ENCODE results near the gene RGS19. TPM values are rescaled to one million over a fixed set of nuclear protein-coding genes. Genes with fewer than 3 reads are reported as not detected.
"Not testable (repeated sequence)": the region's sequence is repeated elsewhere in the genome, so short reads cannot be mapped to it uniquely, and the experiment has no call there.

Gene RGS19, protein sequence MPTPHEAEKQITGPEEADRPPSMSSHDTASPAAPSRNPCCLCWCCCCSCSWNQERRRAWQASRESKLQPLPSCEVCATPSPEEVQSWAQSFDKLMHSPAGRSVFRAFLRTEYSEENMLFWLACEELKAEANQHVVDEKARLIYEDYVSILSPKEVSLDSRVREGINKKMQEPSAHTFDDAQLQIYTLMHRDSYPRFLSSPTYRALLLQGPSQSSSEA
- total RNA-seq = 100 to 1,000 TPM in 1 of 2 experiments, 10 to 100 TPM in 1; 84.5 to 119 TPM

DNA sequence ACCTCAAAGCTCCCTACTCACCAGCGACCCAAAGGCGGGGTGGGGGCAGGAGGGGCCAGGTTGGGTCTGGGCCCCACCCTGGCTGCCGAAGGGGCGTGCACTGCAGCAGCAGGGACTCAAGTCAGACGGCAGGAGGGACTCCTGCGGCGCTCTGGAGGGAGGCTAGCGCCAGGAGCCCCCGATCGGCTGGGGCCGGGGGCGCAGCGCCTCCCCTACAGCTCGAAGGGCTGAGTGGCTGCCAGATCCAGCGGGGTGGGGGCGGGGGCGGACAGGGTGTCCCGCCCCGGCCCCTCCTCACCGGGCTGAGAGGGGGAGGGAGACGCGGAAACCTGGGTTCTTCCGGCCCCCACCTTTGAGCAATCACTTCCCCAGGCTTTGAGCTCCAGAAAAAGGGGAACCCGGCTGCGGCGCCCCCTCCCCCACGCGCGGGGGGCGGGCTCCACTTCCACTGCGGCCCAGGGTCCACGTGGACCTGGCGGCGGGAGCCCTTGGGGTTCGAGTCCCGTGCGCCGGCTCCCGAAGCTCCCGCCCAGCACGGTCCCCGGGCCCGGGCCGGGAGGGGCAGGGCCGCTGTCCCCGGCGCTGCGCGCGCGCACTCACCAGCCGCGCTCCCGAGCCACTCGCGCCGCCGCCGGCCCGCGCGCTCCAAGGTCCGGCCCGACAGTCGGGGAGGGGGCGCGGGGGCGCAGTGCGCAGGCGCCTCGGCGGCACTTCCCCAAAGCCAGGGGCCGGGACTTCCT, at the start of gene RGS19:
Gene RGS19, minus strand, starts transcription at position 246 of the 740 bp plus-strand sequence. CDS start 2,632 bp downstream, outside the sequence.
- Mint-ChIP-seq H3K4me3 (peak within 1 kb of the TSS; percentile 87), H3K9me3 (ENCODE audit: low read depth) (no peaks in the 10 kb centered on the region), H3K4me1 (peaks cover 40% of the 10 kb centered on the region), H3K36me3 (peaks cover 17% of the 10 kb centered on the region), H3K27me3 (peaks cover 12% of the 10 kb centered on the region), H3K27ac (peak within 1 kb of the TSS; percentile 88)
- DNase-seq (peak; percentile 85), ATAC-seq (peak; percentile 52)
- CTCF ChIA-PET = interaction anchor here (1.0 to 8.4 kb wide), 9 partner anchors 12 to 542 kb away, joined by 5 to 110 read pairs (median 8); partner anchors contain the start of genes PRPF6 and PTK6

DNA sequence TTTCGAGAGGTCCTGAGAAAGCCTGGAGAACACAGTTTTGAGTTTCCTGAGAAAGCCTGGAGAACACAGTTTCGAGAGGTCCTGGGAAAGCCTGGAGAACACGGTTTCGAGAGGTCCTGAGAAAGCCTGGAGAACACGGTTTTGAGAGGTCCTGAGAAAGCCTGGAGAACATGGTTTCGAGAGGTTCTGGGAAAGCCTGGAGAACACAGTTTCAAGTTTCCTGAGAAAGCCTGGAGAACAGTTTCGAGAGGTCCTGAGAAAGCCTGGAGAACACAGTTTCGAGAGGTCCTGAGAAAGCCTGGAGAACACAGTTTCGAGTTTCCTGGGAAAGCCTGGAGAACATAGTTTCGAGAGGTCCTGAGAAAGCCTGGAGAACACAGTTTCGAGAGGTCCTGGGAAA, 44.2 kb upstream of the RGS19 start:
- not testable (repeated sequence) for H3K4me1 Mint-ChIP-seq
- peaks cover 40% of the 10 kb centered on the region for H3K27me3 Mint-ChIP-seq
- CTCF ChIA-PET = interaction anchor here (5.4 kb wide), 1 partner anchor 42 kb away, joined by 110 read pairs; the partner anchor contains the start of genes LKAAEAR1, OPRL1 and RGS19

GRCh38 chr20:64122927-64123326, 43.6 kb upstream of the RGS19 start:
- H3K4me3 Mint-ChIP-seq; H3K36me3 Mint-ChIP-seq; ATAC-seq; DNase-seq; H3K9me3 Mint-ChIP-seq (ENCODE audit: low read depth); H3K27ac Mint-ChIP-seq; H3K4me1 Mint-ChIP-seq: not testable (repeated sequence)
- peaks cover 35% of the 10 kb centered on the region for H3K27me3 Mint-ChIP-seq
- CTCF ChIA-PET = interaction anchor here (4.1 to 5.4 kb wide), 2 partner anchors 41 to 84 kb away, joined by 38 to 110 read pairs; partner anchors contain the start of genes LKAAEAR1, OPRL1 and RGS19

More for the DNA sequence above, 44.2 kb upstream of the RGS19 start:
- H3K36me3 Mint-ChIP-seq; DNase-seq; H3K9me3 Mint-ChIP-seq (ENCODE audit: low read depth); H3K4me3 Mint-ChIP-seq; ATAC-seq; H3K27ac Mint-ChIP-seq: not testable (repeated sequence)

DNA sequence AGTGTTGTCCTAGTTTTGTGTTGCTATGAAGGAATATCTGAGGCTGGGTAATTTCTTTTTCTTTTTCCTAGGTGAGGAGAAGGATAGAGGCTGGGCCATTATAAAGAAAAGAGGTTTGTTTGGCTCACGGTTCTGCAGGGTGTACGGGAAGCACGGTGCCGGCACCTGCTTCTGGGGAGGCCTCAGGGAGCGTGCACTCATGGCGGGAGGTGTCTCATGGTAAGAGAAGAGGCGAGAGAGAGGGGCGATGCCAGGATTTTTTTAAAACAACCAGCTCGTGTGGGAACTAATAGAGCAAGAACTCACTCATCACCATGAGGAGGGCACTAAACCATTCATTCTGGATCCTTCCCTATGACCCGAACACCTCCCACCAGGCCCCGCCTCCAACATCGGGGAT, 42.3 kb upstream of the RGS19 start:
- Mint-ChIP-seq H3K27ac (no peak overlapping the region), H3K4me1 (peaks cover 10% of the 10 kb centered on the region), H3K9me3 (ENCODE audit: low read depth) (no peaks in the 10 kb centered on the region), H3K4me3 (no peak overlapping the region), H3K27me3 (peaks cover 33% of the 10 kb centered on the region), H3K36me3 (no peaks in the 10 kb centered on the region)
- DNase-seq = no peak
- CTCF ChIA-PET = interaction anchor here (1.7 to 5.4 kb wide), 9 partner anchors 10 to 141 kb away, joined by 6 to 110 read pairs (median 10); partner anchors contain the start of genes LKAAEAR1, NPBWR2, OPRL1 and PRPF6
- no peak for ATAC-seq

GRCh38 chr20:64119681-64120341, 40.5 kb upstream of the RGS19 start:
- H3K27ac Mint-ChIP-seq = peak overlapping the region; percentile 42
- H3K36me3 Mint-ChIP-seq = no peaks in the 10 kb centered on the region
- H3K27me3 Mint-ChIP-seq = peaks cover 28% of the 10 kb centered on the region
- peaks cover 10% of the 10 kb centered on the region for H3K4me1 Mint-ChIP-seq
- H3K4me3 Mint-ChIP-seq = peak overlapping the region; percentile 5
- DNase-seq = no peak
- CTCF ChIA-PET = interaction anchor here (0.7 to 5.4 kb wide), 25 partner anchors 8 to 624 kb away, joined by 3 to 110 read pairs (median 6); partner anchors contain the start of genes C20orf204, LKAAEAR1, NPBWR2 and OPRL1
- ATAC-seq = peak; percentile 14
- no peaks in the 10 kb centered on the region for H3K9me3 Mint-ChIP-seq (ENCODE audit: low read depth)

- Mint-ChIP-seq H3K36me3 (no peaks in the 10 kb centered on the region), H3K4me1 (peaks cover 10% of the 10 kb centered on the region), H3K4me3 (no peak overlapping the region), H3K27ac (no peak overlapping the region), H3K27me3 (peaks cover 23% of the 10 kb centered on the region), H3K9me3 (ENCODE audit: low read depth) (no peaks in the 10 kb centered on the region)
- CTCF ChIA-PET = interaction anchor here (0.8 to 5.4 kb wide), 8 partner anchors 9 to 623 kb away, joined by 3 to 110 read pairs (median 6); partner anchors contain the start of genes LKAAEAR1, OPRL1 and RGS19
- peak; percentile 12 for DNase-seq
- ATAC-seq = no peak
These were observed 40.0 kb upstream of the RGS19 start for GRCh38 chr20:64119301-64119680.

- ATAC-seq = not testable (repeated sequence)
These were observed 38.1 kb upstream of the RGS19 start for GRCh38 chr20:64117432-64117777.

DNA sequence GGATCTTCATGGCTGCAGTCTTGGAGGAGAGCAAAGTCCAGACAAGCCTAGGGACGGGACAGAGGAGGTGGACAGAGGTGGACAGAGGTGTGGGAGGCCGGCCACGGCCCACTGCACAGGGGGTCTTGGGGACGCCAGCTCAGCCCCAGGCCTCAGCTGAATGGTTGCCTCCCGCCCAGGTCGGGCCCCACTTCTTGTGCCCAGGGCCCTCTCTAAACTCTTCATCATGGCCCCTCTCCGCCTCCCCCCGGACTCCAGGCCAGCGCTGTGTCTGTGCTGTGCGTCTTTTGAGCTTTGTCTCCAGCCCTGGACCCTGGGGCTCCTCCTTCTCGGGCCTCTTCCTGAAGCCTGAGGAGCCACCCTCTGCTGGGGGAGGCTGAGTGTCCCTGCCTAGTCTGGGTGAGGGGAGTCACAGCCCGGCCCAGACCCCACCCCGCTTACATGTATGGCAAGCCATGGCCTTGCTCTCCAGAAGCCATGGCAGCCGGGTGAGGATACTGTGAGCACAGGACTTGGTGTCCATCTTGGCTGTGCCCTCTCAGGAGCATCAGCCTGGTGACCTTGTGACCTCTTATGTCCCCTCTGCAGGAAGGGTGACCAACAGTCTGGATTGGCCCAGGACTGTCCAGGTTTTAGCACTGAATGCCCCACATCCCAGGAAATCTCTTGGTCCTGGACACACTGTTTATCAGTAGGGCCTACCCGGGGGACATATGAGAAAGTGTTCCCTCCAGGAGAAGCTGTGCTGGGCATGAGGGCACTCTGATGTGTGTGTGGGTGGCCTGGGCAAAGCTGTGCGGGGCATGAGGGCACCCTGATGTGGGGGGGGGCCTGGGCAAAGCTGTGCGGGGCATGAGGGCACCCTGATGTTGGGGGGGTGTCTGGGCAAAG, 37.5 kb upstream of the RGS19 start:
- H3K27ac Mint-ChIP-seq = no peak overlapping the region
- no peak for ATAC-seq
- H3K36me3 Mint-ChIP-seq = no peaks in the 10 kb centered on the region
- no peak overlapping the region for H3K4me3 Mint-ChIP-seq
- CTCF ChIA-PET = interaction anchor here (1.3 to 1.4 kb wide), 2 partner anchors 33 to 36 kb away, joined by 3 to 4 read pairs; partner anchors contain the start of gene LKAAEAR1
- H3K4me1 Mint-ChIP-seq = peaks cover 10% of the 10 kb centered on the region
- peaks cover 9% of the 10 kb centered on the region for H3K27me3 Mint-ChIP-seq
- H3K9me3 Mint-ChIP-seq (ENCODE audit: low read depth) = no peaks in the 10 kb centered on the region
- peak; percentile 35 for DNase-seq

More at GRCh38 chr20:64117432-64117777, 38.1 kb upstream of the RGS19 start:
- H3K4me3 Mint-ChIP-seq; H3K9me3 Mint-ChIP-seq (ENCODE audit: low read depth); H3K4me1 Mint-ChIP-seq; H3K27ac Mint-ChIP-seq; H3K36me3 Mint-ChIP-seq; DNase-seq: not testable (repeated sequence)
- peaks cover 11% of the 10 kb centered on the region for H3K27me3 Mint-ChIP-seq
- CTCF ChIA-PET = interaction anchor here (1.3 kb wide), 1 partner anchor 34 kb away, joined by 4 read pairs; the partner anchor contains the start of gene LKAAEAR1

DNA sequence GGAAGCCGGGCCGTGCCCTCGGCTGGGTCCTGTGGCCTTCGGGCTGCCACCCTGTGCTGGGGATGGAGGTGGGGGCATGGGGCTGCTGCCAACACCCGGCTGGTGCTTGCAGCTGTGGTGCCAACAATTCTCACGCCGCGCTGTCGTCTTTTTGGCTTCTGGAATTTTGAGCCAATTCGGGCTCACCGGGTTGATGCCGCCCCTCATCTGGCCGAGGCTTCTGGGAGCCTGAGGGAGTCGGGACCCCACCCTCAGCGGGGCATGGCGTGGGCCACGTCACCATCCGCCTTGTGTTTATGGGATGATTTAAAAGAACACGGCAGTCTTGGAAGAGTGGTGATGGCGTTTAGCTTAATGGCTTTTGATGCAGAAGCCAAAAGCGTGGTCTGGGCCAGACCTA, 36.7 kb upstream of the RGS19 start:
- CTCF ChIA-PET = interaction anchor here (0.8 to 1.5 kb wide), 3 partner anchors 33 to 77 kb away, joined by 3 to 6 read pairs (median 3); no protein-coding TSS in a partner anchor
- no peaks in the 10 kb centered on the region for H3K9me3 Mint-ChIP-seq (ENCODE audit: low read depth)
- DNase-seq (peak; percentile 32), ATAC-seq (no peak)
- no peaks in the 10 kb centered on the region for H3K36me3 Mint-ChIP-seq
- peaks cover under 1% of the 10 kb centered on the region for H3K27me3 Mint-ChIP-seq
- H3K4me3 Mint-ChIP-seq = no peak overlapping the region
- peaks cover 10% of the 10 kb centered on the region for H3K4me1 Mint-ChIP-seq
- H3K27ac Mint-ChIP-seq = no peak overlapping the region

DNA sequence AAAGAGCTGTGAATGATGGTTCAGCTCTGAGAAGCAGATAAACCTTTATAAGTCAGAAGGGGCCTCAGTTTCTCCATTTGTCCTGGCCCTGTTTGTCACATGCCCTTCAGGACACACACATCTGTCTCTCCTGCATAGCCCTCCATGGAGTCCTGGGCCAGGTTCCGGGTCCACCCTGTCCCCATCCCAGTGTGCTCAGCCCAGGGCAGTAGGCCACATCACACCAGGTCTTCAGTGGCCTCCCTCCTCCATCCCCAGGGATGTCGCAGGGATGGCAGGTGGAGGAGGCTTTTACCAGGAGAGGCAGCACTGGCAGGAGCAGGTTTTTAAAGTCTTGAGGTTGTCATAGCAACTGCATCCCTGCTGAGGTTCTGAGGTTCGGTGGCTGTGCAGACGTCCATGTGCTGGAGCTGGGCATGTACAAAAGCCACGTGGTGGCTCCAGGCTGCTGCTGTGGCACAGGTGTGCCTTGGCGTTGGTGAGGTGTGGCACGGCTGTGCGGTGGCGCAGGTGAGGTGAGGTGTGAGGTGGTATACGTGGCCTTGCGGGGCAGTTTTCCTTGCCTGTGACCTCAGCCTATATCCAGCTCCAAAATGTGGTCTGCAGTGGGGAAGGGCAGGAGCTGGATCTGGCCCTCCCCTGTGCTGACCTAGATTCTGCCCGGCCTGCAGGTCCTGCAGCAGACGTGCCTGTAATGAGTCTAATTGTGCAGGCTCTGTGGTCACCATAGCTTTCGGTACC, 36.0 kb upstream of the RGS19 start:
- CTCF ChIA-PET = interaction anchor here (0.8 to 1.5 kb wide), 3 partner anchors 32 to 76 kb away, joined by 3 to 6 read pairs (median 3); no protein-coding TSS in a partner anchor
- H3K4me3 Mint-ChIP-seq = no peak overlapping the region
- ATAC-seq = no peak
- H3K4me1 Mint-ChIP-seq = peaks cover 7% of the 10 kb centered on the region
- peak; percentile 38 for DNase-seq
- no peak overlapping the region for H3K27ac Mint-ChIP-seq
- H3K36me3 Mint-ChIP-seq = no peaks in the 10 kb centered on the region
- no peaks in the 10 kb centered on the region for H3K27me3 Mint-ChIP-seq
- H3K9me3 Mint-ChIP-seq (ENCODE audit: low read depth) = no peaks in the 10 kb centered on the region

DNA sequence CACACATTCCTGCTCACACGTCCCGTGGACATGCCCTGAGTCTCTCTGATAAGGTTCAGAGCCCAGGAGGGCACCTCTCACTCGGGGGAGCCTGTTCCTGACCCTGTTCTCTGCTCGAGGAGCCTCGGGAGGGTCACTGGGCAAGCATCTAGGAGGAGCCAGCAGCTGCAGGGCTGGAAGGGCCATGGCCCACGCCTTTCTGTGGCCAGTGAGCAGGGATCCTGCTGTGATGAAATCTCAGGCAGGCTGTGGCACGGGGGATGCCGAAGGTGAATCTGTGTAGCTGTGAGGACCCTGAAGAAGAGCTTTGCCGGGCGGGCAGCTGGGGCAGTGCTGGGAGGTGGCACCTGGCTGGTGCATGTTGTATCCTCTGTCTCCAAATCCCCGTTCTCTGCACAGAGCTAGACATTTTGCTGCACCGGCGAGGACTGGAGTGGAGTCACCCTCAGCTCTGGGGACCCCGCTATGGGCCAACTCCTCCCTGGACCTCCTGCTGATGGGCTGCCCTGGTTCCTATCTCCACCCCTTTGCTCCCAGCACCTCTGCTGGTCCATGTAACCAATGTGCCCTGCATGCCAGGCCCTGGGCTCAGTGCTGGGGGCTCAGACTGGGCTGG, 35.1 kb upstream of the RGS19 start:
- CTCF ChIA-PET = interaction anchor here (1.5 kb wide), 1 partner anchor 31 kb away, joined by 6 read pairs; no protein-coding TSS in a partner anchor
- H3K4me1 Mint-ChIP-seq = no peaks in the 10 kb centered on the region
- no peaks in the 10 kb centered on the region for H3K36me3 Mint-ChIP-seq
- no peaks in the 10 kb centered on the region for H3K9me3 Mint-ChIP-seq (ENCODE audit: low read depth)
- DNase-seq (peak; percentile 35), ATAC-seq (no peak)
- no peak overlapping the region for H3K4me3 Mint-ChIP-seq
- H3K27me3 Mint-ChIP-seq = no peaks in the 10 kb centered on the region
- no peak overlapping the region for H3K27ac Mint-ChIP-seq
